SK-N-SH (cell line): ENCODE results near the gene CAPG. TPM values are rescaled to one million over a fixed set of nuclear protein-coding genes. Genes with fewer than 3 reads are reported as not detected.

Source experiments
- CTCF ChIA-PET: fragments of 300-600, 350-600 bp; formaldehyde crosslinking; extraction: SDS; loops from one replicate; lab custom pipeline; 2021; lab: Yijun Ruan, JAX
- POLR2A ChIA-PET: fragments of 350-600 bp; sonication (Branson Sonifier 250); formaldehyde crosslinking; extraction: SDS; loops from one replicate; lab custom pipeline; 2020; ENCODE audit warnings: antibody characterized with exemption, inconsistent platforms; lab: Yijun Ruan, JAX
- DNase-seq: peaks from one replicate; pipeline ENCODE4 v3.0.0; 2012
- H2AFZ ChIP-seq: fragments of 200-600 bp; sonication (generic); 2 replicates; pipeline ENCODE4 v1.8.1; 2016; ENCODE audit warnings: antibody characterized with exemption, mild to moderate bottlenecking, low read depth
- H3F3A ChIP-seq: fragments of 200-600 bp; sonication (generic); replicated peaks from 2 replicates; pipeline ENCODE3; 2016; ENCODE audit warnings: antibody characterized with exemption, mild to moderate bottlenecking; ENCODE audit not compliant: insufficient read depth
- H3K27ac ChIP-seq, 2 experiments: fragments of 200-500 bp in 1 of 2; fragments of 200-600 bp in 1 of 2; sonication (Bioruptor generic) in 1 of 2; sonication (generic), shearing (Covaris generic) in 1 of 2; 2 replicates each; pipeline versions ENCODE4 v1.5.1 to v1.6.1; 2014 to 2016; ENCODE audit warnings: low read depth in 2 of 2, inconsistent platforms in 1 of 2, low read length in 1 of 2, mild to moderate bottlenecking in 1 of 2, mixed read lengths in 1 of 2
- H3K27me3 ChIP-seq: fragments of 200-600 bp; sonication (generic), shearing (Covaris generic); 2 replicates; pipeline ENCODE4 v1.6.1; 2016; ENCODE audit warnings: mixed run types; ENCODE audit not compliant: insufficient read depth
- H3K36me3 ChIP-seq, 2 experiments: fragments of 200-500 bp in 1 of 2; fragments of 200-600 bp in 1 of 2; sonication (Bioruptor generic) in 1 of 2; sonication (generic) in 1 of 2; replicated peaks in 1 of 2; 2 replicates each; pipeline versions ENCODE3 to v1.5.1; 2014 to 2016; ENCODE audit warnings: low read length in 1 of 2, mild to moderate bottlenecking in 1 of 2; ENCODE audit not compliant: insufficient read depth in 2 of 2, control insufficient read depth in 1 of 2
- H3K4me1 ChIP-seq, 2 experiments: fragments of 200-500 bp in 1 of 2; fragments of 200-600 bp in 1 of 2; sonication (Bioruptor generic) in 1 of 2; sonication (generic), shearing (Covaris generic) in 1 of 2; 2 replicates each; pipeline versions ENCODE4 v1.5.1 to v1.6.1; 2014 to 2016; ENCODE audit warnings: low read depth in 1 of 2, low read length in 1 of 2, mixed run types in 1 of 2; ENCODE audit not compliant: insufficient read depth in 2 of 2, control insufficient read depth in 1 of 2
- H3K4me2 ChIP-seq: fragments of 200-600 bp; sonication (generic), shearing (Covaris generic); 2 replicates; pipeline ENCODE4 v1.6.1; 2017; ENCODE audit warnings: mixed run types
- H3K4me3 ChIP-seq, 2 experiments: fragments of 200-500 bp in 1 of 2; fragments of 200-600 bp in 1 of 2; sonication (Bioruptor generic) in 1 of 2; sonication (generic), shearing (Covaris generic) in 1 of 2; 2 replicates each; pipeline versions ENCODE4 v1.5.1 to v1.8.1; 2014 to 2016; ENCODE audit warnings: low read depth in 2 of 2, inconsistent platforms in 1 of 2, low read length in 1 of 2, mild to moderate bottlenecking in 1 of 2, mixed read lengths in 1 of 2, moderate library complexity in 1 of 2
- H3K79me2 ChIP-seq: fragments of 200-600 bp; sonication (generic); 2 replicates; pipeline ENCODE4 v1.8.1; 2017; ENCODE audit warnings: mild to moderate bottlenecking; ENCODE audit not compliant: insufficient read depth
- H3K9ac ChIP-seq: fragments of 200-600 bp; sonication (generic); 2 replicates; pipeline ENCODE4 v1.6.1; 2017; ENCODE audit warnings: mixed run types
- H3K9me2 ChIP-seq: fragments of 200-600 bp; sonication (generic); 2 replicates; pipeline ENCODE4 v1.6.1; 2017; ENCODE audit warnings: mixed run types
- H3K9me3 ChIP-seq: fragments of 200-600 bp; sonication (generic); 2 replicates; pipeline ENCODE4 v1.6.1; 2017; ENCODE audit warnings: mixed run types, mild to moderate bottlenecking, moderate library complexity
- H4K20me1 ChIP-seq: fragments of 200-600 bp; sonication (generic); 2 replicates; pipeline ENCODE4 v1.6.1; 2017; ENCODE audit warnings: mild to moderate bottlenecking, mixed run types; ENCODE audit not compliant: insufficient read depth
- CTCF ChIP-seq: fragments of 200-600 bp; sonication (generic); IDR thresholded peaks from 2 replicates; pipeline ENCODE4 v1.6.1; 2017; ENCODE audit warnings: antibody characterized with exemption, mild to moderate bottlenecking, moderate library complexity
- EZH2phosphoT487 ChIP-seq: fragments of 200-600 bp; sonication (generic); IDR thresholded peaks from 2 replicates; pipeline ENCODE4 v1.6.1; 2017; ENCODE audit warnings: low read depth, mixed run types, mild to moderate bottlenecking, antibody characterized with exemption, moderate library complexity, borderline replicate concordance
- GABPA ChIP-seq: IDR thresholded peaks from 2 replicates; pipeline ENCODE4 v1.4.0; 2012; ENCODE audit warnings: low read depth, mild to moderate bottlenecking
- MAX ChIP-seq: IDR thresholded peaks from 2 replicates; pipeline ENCODE4 v1.4.0; 2012; ENCODE audit warnings: low read depth
- MEF2A ChIP-seq: IDR thresholded peaks from 2 replicates; pipeline ENCODE4 v1.4.0; 2012; ENCODE audit warnings: low read depth, borderline replicate concordance
- MXI1 ChIP-seq: IDR thresholded peaks from 2 replicates; pipeline ENCODE4 v1.6.1; 2012; ENCODE audit warnings: mild to moderate bottlenecking, low read depth, low read length, improper control_type of control experiment
- POLR2AphosphoS5 ChIP-seq: IDR thresholded peaks from 2 replicates; pipeline ENCODE4 v1.6.1; 2012; ENCODE audit warnings: low read depth, low read length
- REST ChIP-seq: IDR thresholded peaks from 2 replicates; pipeline ENCODE4 v1.6.1; 2012; ENCODE audit warnings: mild to moderate bottlenecking, low read depth, low read length, moderate library complexity
- SMC3 ChIP-seq: IDR thresholded peaks from 2 replicates; pipeline ENCODE4 v1.6.1; 2012; ENCODE audit warnings: low read depth, low read length, improper control_type of control experiment
- TAF1 ChIP-seq: IDR thresholded peaks from 2 replicates; pipeline ENCODE4 v1.6.1; 2012; ENCODE audit warnings: low read depth, mild to moderate bottlenecking, low read length, moderate library complexity, borderline replicate concordance
- YY1 ChIP-seq: IDR thresholded peaks from 2 replicates; pipeline ENCODE4 v1.4.0; 2012; ENCODE audit warnings: low read depth, mild to moderate bottlenecking
- WGBS: methylation state at CpG from one replicate; pipeline ENCODE4 v1.1.6; 2017; ENCODE audit warnings: low lambda C conversion rate; 5-methylcytosine and 5-hydroxymethylcytosine counted together
- polyA plus RNA-seq, 3 experiments: library from polyadenylated mRNA; depleted of rRNA; stranded (reverse); fragments of >200 nt; gene quantifications; 2 replicates each; pipeline ENCODE4 v1.2.3, GENCODE V29; 2012
- TF ChIP-seq, protein P1 (sequence below): fragments of 150-350 bp; IDR thresholded peaks from 2 replicates; pipeline ENCODE4 v1.6.1; 2017; ENCODE audit warnings: antibody characterized with exemption, low read length, low read depth, borderline replicate concordance

Gene CAPG
- polyA plus RNA-seq, 1 of the 3 experiments (the other 2 are of a cell fraction), result 1.2 TPM

DNA sequence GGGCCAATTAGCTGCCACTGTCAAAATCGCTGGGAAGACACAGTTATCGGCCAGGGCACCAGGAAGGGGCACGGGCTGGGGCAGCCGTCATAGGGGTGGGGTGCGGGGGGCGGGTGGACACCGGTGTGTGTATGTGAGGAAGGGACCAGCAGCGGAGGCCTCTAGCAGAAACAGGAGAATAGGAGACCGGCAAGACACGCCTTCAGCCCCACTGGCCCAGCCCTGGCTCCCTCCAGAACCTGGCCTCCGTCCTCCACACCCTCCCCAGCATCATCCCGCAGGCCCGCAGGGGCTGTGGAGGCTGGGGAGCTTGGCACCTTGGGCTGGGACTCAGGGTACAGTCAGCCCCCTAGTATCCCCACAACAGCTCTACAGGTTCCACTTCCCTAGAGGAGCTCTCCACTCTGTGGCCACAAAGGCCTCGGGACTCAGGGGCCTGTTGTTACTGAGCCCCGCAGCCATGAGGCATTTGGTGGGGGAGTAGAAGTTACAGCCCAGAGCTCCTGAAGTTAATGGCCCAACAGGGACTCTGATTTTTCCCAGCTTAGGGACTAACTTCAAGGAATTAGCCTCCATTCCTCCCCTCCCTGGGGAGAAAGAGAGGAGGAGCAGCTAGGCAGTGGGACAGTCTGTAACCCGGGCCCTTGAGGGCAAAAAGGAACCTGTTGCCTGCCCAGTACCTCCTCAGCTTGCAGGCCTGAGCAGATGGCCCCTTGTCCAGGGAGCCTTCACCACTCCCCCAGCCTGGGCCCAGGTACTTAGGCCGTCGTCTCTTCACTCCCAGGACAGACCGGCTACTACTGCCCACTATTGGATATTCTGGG lies 28.2 kb upstream of the CAPG start:
- CTCF ChIA-PET, result interaction anchor here (0.8 to 6.9 kb wide), 10 partner anchors 7 to 123 kb away, joined by 3 to 61 read pairs (median 4); partner anchors contain the start of genes GGCX, MAT2A and SH2D6
- TF ChIP-seq GABPA, result no peak
- TF ChIP-seq POLR2AphosphoS5, result no peak; the same call in 1 of the 2 replicates
- no peak for TF ChIP-seq CTCF

GRCh38 chr2:85437488-85438200 lies 27.5 kb upstream of the CAPG start:
- Histone ChIP-seq H2AFZ (peak overlapping the region; percentile 75), H3K79me2 (no peaks in the 10 kb centered on the region), H3K9ac (peak overlapping the region; percentile 60), H3K4me3 (peak overlapping the region in 1 of 2 experiments; percentile 42; a peak in 2 of 4 replicates), H3K4me2 (peak overlapping the region; percentile 66; the same call in 1 of the 2 replicates), H3K27ac (peak overlapping the region; percentile 58 to 90), H3K9me3 (no peaks in the 10 kb centered on the region), H3K27me3 (no peaks in the 10 kb centered on the region), H3K9me2 (no peaks in the 10 kb centered on the region), H3K36me3 (no peaks in the 10 kb centered on the region), H3F3A (peaks cover 10% of the 10 kb centered on the region), H4K20me1 (no peaks in the 10 kb centered on the region), H3K4me1 (peaks cover 14 to 63% of the 10 kb centered on the region in 2 experiments; a peak in 3 of 4 replicates)
- 7% methylated on average over 31 of the region's 64 CpGs for WGBS
- POLR2A ChIA-PET, result interaction anchor here (0.6 to 4.3 kb wide), 15 partner anchors 9 to 117 kb away, joined by 3 to 94 read pairs (median 6); partner anchors contain the start of genes ELMOD3, MAT2A, RETSAT and SH2D6
- DNase-seq, result peak; percentile 97
- CTCF ChIA-PET, result interaction anchor here (0.7 to 6.9 kb wide), 12 partner anchors 8 to 124 kb away, joined by 3 to 61 read pairs (median 4); partner anchors contain the start of genes GGCX, MAT2A and SH2D6
- no peak for TF ChIP-seq YY1
- no peak; the same call in 1 of the 2 replicates for TF ChIP-seq REST
- TF ChIP-seq EZH2phosphoT487, result no peak
- TF ChIP-seq MXI1, result peak; percentile 69; the same call in 1 of the 2 replicates
- peak; percentile 95 for TF ChIP-seq MAX
- no peak for TF ChIP-seq SMC3
- TF ChIP-seq MEF2A, result no peak
- TF ChIP-seq CTCF, result no peak
- no peak for TF ChIP-seq TAF1
- TF ChIP-seq, protein P1, sequence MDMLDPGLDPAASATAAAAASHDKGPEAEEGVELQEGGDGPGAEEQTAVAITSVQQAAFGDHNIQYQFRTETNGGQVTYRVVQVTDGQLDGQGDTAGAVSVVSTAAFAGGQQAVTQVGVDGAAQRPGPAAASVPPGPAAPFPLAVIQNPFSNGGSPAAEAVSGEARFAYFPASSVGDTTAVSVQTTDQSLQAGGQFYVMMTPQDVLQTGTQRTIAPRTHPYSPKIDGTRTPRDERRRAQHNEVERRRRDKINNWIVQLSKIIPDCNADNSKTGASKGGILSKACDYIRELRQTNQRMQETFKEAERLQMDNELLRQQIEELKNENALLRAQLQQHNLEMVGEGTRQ, result peak; percentile 33; the same call in 1 of the 2 replicates

More for the DNA sequence above, 28.2 kb upstream of the CAPG start:
- no peaks in the 10 kb centered on the region for H3K9me2 ChIP-seq
- H3F3A ChIP-seq, result peaks cover 10% of the 10 kb centered on the region
- peak overlapping the region; percentile 66; the same call in 1 of the 2 replicates for H3K4me2 ChIP-seq
- peak; percentile 66 for DNase-seq
- POLR2A ChIA-PET, result interaction anchor here (1.0 to 4.3 kb wide), 14 partner anchors 8 to 111 kb away, joined by 3 to 94 read pairs (median 6); partner anchors contain the start of genes ELMOD3, MAT2A, RETSAT and SH2D6
- no peaks in the 10 kb centered on the region for H3K9me3 ChIP-seq
- H3K9ac ChIP-seq, result peak overlapping the region; percentile 60; the same call in 1 of the 2 replicates
- no peaks in the 10 kb centered on the region for H3K79me2 ChIP-seq
- peaks cover 14 to 56% of the 10 kb centered on the region in 2 experiments; a peak in 3 of 4 replicates for H3K4me1 ChIP-seq
- H3K36me3 ChIP-seq, result no peaks in the 10 kb centered on the region
- H3K27ac ChIP-seq, result peak overlapping the region; percentile 58 to 90; a peak in 3 of 4 replicates
- H3K27me3 ChIP-seq, result no peaks in the 10 kb centered on the region
- no peaks in the 10 kb centered on the region for H4K20me1 ChIP-seq
- peak overlapping the region in 1 of 2 experiments; percentile 42; a peak in 2 of 4 replicates for H3K4me3 ChIP-seq
- WGBS, result 44% methylated on average over 6 of the region's 19 CpGs
- peak overlapping the region; percentile 75; the same call in 1 of the 2 replicates for H2AFZ ChIP-seq
